Ascending aorta (tissue), 2 donors: Measurements from ENCODE around the gene EGLN3. TPM values are rescaled to one million over a fixed set of nuclear protein-coding genes. Genes with fewer than 3 reads are reported as not detected.
A peak's percentile ranks its signal among the peaks of the same experiment; 100 is the strongest.

ENCODE experiments used
- DNase-seq, 2 donors: peaks; one replicate each; pipeline ENCODE4 v3.0.0-alpha.2; 2019; ENCODE audit warnings: low spot score in 2 of 2
- H3K27ac ChIP-seq, 2 donors: fragments of 200-600 bp; sonication (generic); one replicate each; pipeline ENCODE4 v1.5.1; 2016 to 2017; ENCODE audit warnings: mild to moderate bottlenecking in 1 of 2
- H3K27me3 ChIP-seq: fragments of 200-600 bp; sonication (generic); one replicate; pipeline ENCODE4 v1.5.1; 2017
- H3K36me3 ChIP-seq, 2 donors: fragments of 200-600 bp; sonication (generic); one replicate each; pipeline ENCODE4 v1.5.1; 2016
- H3K4me1 ChIP-seq, 2 donors: fragments of 200-600 bp; sonication (generic); one replicate each; pipeline ENCODE4 v1.5.1; 2016 to 2017; ENCODE audit warnings: mild to moderate bottlenecking in 1 of 2
- H3K4me3 ChIP-seq, 2 donors: fragments of 200-600 bp; sonication (generic); one replicate each; pipeline ENCODE4 v1.5.1; 2016 to 2017; ENCODE audit warnings: mild to moderate bottlenecking in 1 of 2
- H3K9me3 ChIP-seq, 2 donors: fragments of 200-600 bp; sonication (generic); one replicate each; pipeline ENCODE4 v1.5.1; 2016
- intact Hi-C: fragments of 100-400 bp; cut with DNase I; formaldehyde crosslinking; loops from one replicate; pipeline ENCODE4 v1.15.1; 2023
- total RNA-seq: library from RNA; depleted of rRNA; stranded (reverse); fragments of >200 nt; gene quantifications from one replicate; pipeline ENCODE4 v1.1.0, GENCODE V29; 2016
- TF ChIP-seq, protein P1 (sequence below), 3 experiments: fragments of 200-600 bp in 2 of 3; fragments of 450-650 bp in 1 of 3; sonication (generic) in 2 of 3; IDR thresholded peaks; one replicate each; pipeline ENCODE4 v1.5.1; 2016 to 2019; ENCODE audit warnings: antibody characterized with exemption in 3 of 3, mild to moderate bottlenecking in 1 of 3, moderate library complexity in 1 of 3

Gene EGLN3
- total RNA-seq, 1 donor from 2014 or later: 5.9 TPM

DNA sequence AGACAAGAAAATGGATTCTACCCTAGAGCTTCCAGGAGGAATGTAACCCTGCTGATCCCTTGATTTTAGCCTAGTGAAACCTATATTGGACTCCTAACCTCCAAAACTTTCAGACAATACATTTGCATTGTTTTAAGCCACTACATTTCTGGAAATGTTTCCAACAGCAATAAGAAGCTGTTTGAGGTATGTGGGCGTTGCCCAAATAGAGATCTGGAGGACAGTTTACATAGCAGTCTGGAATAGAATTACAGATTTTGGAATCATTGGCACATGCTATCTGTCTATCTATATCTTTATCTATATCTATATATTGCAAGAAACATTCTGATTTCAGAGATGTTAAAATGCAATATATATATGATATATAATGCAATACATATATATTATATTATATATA, 42.4 kb upstream of the EGLN3 start:
- H3K36me3 ChIP-seq: no peaks in the 10 kb centered on the region
- no peak overlapping the region for H3K27ac ChIP-seq
- TF ChIP-seq, protein P1, sequence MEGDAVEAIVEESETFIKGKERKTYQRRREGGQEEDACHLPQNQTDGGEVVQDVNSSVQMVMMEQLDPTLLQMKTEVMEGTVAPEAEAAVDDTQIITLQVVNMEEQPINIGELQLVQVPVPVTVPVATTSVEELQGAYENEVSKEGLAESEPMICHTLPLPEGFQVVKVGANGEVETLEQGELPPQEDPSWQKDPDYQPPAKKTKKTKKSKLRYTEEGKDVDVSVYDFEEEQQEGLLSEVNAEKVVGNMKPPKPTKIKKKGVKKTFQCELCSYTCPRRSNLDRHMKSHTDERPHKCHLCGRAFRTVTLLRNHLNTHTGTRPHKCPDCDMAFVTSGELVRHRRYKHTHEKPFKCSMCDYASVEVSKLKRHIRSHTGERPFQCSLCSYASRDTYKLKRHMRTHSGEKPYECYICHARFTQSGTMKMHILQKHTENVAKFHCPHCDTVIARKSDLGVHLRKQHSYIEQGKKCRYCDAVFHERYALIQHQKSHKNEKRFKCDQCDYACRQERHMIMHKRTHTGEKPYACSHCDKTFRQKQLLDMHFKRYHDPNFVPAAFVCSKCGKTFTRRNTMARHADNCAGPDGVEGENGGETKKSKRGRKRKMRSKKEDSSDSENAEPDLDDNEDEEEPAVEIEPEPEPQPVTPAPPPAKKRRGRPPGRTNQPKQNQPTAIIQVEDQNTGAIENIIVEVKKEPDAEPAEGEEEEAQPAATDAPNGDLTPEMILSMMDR (IDR thresholded peaks at IDR 0.05): no peak
- no peaks in the 10 kb centered on the region for H3K27me3 ChIP-seq
- H3K9me3 ChIP-seq: no peaks in the 10 kb centered on the region
- no peak overlapping the region for H3K4me3 ChIP-seq
- intact Hi-C loops: no loop called here
- H3K4me1 ChIP-seq: no peaks in the 10 kb centered on the region
- DNase-seq: no peak

DNA sequence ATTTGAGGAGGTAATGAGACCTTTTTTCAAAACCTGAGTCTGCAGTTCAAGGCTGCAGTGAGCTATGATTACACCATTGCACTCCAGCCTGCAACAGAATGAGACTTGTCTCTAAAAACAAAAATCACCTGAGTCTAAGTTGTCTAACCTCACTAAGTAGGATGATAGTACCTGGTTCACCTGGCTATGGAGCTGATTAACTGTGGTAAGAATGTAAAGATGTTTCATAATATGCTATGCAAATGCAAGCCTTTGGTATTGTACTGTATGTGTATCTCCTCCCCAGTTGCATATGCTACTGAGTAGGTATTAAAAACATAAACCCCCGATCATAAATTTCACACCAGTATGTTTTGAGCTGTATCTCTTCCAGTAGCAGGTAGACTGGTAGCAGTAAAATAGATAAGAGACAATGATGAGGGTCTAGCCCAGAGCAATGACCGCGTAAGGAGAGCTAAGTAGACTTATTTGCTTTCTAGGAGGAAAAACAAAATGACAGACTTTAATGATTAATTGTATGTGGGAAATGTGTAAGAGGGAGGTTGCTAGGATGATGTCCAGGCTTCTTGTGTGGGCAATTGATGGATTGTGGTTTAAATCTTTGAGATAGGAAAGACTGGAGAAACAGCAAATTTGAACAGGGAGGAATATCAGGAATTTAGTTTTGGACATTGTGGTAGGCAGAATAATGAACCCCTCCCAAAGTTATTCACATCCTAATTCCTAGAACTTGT, 41.6 kb upstream of the EGLN3 start:
- no peak for DNase-seq
- no peaks in the 10 kb centered on the region for H3K27me3 ChIP-seq
- no peaks in the 10 kb centered on the region for H3K9me3 ChIP-seq
- no peaks in the 10 kb centered on the region for H3K36me3 ChIP-seq
- intact Hi-C loops: no loop called here
- H3K4me1 ChIP-seq: no peaks in the 10 kb centered on the region
- no peak overlapping the region for H3K27ac ChIP-seq
- H3K4me3 ChIP-seq: no peak overlapping the region
- TF ChIP-seq, protein P1 (IDR thresholded peaks at IDR 0.05): no peak

DNA sequence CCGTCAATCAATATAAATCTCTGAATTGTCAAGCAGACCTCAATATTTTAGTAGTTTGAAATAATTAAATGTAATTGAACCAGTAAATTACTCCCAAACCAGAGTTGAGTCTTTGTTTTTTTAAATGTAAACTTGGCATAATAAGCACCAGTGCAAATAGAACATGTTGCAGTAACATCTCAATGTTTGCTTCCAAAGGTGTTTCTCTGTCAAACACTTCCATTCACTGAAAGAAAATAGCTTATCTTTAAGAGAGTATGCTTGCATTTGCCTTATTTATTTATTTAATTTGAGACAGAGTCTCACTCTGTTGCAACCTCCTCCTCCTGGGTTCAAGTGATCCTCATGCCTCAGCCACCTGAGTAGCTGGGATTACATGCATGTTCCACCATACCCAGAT, 39.9 kb upstream of the EGLN3 start:
- Histone ChIP-seq H3K36me3 (no peaks in the 10 kb centered on the region), H3K4me1 (no peaks in the 10 kb centered on the region), H3K27ac (no peak overlapping the region), H3K9me3 (no peaks in the 10 kb centered on the region), H3K27me3 (no peaks in the 10 kb centered on the region), H3K4me3 (no peak overlapping the region)
- DNase-seq: no peak
- TF ChIP-seq, protein P1 (IDR thresholded peaks at IDR 0.05): no peak
- intact Hi-C loops: loop anchor here (2.0 kb wide), 1 partner anchor 70 kb away; no protein-coding TSS in a partner anchor

DNA sequence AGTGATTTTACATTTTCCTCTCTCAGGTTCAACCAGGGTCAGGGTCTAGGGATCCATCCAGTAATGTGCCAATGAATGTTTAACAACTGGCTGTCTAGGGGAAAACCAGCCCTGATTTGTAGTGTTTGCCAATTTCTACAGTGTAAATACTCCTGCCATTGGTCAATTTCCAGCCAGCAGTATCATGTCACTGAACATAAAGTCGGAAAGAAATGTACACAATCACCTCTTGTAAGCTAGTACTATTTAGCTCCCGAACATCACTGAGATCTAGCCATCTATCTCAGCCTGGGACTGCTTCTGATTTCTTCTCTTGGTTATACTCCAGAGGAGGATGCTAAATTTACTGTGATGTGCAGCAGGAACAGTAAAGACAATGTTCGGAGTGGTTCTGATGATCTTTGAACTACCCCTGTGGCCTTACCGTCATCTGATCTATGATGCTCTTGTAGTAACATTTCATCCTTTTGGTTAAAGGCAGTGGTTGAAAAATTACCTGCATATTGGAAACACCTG, 36.7 kb upstream of the EGLN3 start:
- DNase-seq: no peak
- intact Hi-C loops: loop anchor here (2.0 to 5.0 kb wide), 2 partner anchors 37 to 70 kb away; partner anchors contain the start of gene EGLN3
- Histone ChIP-seq H3K4me3 (no peak overlapping the region), H3K27ac (peak overlapping the region; percentile 42 to 45), H3K9me3 (no peaks in the 10 kb centered on the region), H3K36me3 (no peaks in the 10 kb centered on the region), H3K4me1 (no peaks in the 10 kb centered on the region), H3K27me3 (no peaks in the 10 kb centered on the region)
- TF ChIP-seq, protein P1 (IDR thresholded peaks at IDR 0.05): no peak

DNA sequence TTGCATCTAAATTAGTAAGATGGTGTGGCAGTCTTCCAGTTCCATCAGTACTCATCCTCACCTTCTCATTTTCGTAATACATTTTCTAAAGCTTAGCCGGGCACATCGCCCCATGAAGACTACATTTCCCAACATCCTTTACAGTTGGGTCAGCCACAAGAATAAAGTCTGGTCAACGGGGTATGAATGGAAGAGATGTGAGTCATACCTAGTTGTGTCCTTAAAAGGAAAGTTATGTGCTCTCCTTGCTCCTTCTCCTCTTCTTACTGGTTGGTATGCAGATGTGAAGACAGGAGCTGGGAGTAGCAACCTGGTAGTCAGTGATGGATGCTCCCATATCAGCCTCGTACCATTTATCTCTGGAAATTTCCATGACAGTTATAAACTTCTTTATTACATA, 35.9 kb upstream of the EGLN3 start:
- no peak for DNase-seq
- H3K27ac ChIP-seq: peak overlapping the region; percentile 42 to 45
- intact Hi-C loops: loop anchor here (2.0 to 5.0 kb wide), 2 partner anchors 36 to 70 kb away; partner anchors contain the start of gene EGLN3
- no peaks in the 10 kb centered on the region for H3K27me3 ChIP-seq
- no peaks in the 10 kb centered on the region for H3K9me3 ChIP-seq
- no peaks in the 10 kb centered on the region for H3K36me3 ChIP-seq
- no peak overlapping the region for H3K4me3 ChIP-seq
- no peaks in the 10 kb centered on the region for H3K4me1 ChIP-seq
- TF ChIP-seq, protein P1 (IDR thresholded peaks at IDR 0.05): no peak
